SK-N-MC (cell line): ENCODE measurements around the gene ZNF497.

Source experiments
- EZH2 ChIP-seq: fragments of 200-600 bp; sonication (generic); IDR thresholded peaks from one replicate; pipeline ENCODE4 v1.6.1; 2017; ENCODE audit warnings: antibody characterized with exemption
- POLR2AphosphoS5 ChIP-seq: IDR thresholded peaks from 2 replicates; pipeline ENCODE4 v1.6.1; 2012; ENCODE audit warnings: mild to moderate bottlenecking, low read depth, low read length, borderline replicate concordance

DNA sequence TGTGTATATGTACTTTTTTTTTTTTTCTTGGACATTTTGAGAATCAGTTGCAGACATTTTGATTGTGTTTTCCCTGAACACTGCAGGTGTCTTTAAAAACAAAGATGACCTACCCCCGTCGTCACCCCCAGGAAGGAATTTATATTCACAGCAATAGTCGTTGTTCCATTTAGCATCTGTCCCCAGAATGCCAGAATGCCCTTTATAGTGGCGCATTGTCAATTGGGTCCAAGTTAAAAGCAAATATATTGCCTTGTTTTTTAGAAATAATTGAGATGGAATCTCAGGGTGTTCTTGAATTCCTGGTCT lies 31.1 kb upstream of the ZNF497 start:
- TF ChIP-seq EZH2 (no peak), POLR2AphosphoS5 (0 out of 2 replicates have a peak, but pooled peaks have one; percentile 3)
